Activated CD4-positive, alpha-beta T cell treated with anti-CD3 and anti-CD28 coated beads for 24 hours (primary cell): Measurements from ENCODE around the gene BNIP1.

Experiments
- DNase-seq, 2 donors: peaks; one replicate each; pipeline ENCODE4 v3.0.0-alpha.2; 2020; ENCODE audit warnings: low read depth in 2 of 2

The BNIP1 gene

GRCh38 chr5:173165177-173166016 lies 21.1 kb downstream of the BNIP1 start:
- DNase-seq = no peak

DNA sequence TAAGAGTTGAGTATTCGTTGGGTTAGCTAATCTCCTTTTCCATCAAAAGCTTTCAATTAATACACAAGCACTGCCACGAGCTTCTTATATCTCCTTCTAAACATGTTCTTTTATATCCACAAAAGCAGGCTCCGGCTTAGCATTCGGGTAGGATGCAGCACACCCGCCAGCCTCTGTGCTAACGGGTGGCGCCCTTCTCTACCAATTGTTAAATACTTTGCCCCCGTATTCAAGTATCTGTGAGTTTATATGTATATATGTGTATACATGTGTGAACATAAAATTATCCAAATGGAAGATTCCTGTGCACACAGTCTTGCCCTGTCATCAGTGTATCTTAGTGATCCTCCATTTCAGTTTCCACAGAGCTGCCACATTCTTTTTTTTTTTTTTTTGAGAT lies 27.8 kb downstream of the BNIP1 start:
- no peak for DNase-seq

DNA sequence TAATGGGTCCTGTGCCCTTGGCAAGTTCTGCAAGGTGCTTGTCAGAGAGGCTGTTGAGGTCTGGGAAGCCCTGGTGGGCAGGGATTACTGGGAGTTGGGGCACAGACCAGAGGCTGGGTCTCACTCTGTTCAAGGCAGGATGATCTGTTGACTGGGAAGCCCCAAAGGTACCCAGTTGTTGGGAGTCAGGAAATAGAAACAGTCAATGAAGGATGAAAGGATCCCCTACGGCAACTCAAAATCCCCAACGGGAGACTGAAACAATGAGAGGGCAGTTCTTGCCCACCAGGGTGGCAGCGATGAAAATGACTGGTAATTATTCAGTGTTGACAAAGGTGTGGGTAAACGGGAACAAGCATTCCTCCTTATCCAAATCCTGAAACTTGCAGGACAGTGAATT lies 31.2 kb downstream of the BNIP1 start:
- DNase-seq = no peak

DNA sequence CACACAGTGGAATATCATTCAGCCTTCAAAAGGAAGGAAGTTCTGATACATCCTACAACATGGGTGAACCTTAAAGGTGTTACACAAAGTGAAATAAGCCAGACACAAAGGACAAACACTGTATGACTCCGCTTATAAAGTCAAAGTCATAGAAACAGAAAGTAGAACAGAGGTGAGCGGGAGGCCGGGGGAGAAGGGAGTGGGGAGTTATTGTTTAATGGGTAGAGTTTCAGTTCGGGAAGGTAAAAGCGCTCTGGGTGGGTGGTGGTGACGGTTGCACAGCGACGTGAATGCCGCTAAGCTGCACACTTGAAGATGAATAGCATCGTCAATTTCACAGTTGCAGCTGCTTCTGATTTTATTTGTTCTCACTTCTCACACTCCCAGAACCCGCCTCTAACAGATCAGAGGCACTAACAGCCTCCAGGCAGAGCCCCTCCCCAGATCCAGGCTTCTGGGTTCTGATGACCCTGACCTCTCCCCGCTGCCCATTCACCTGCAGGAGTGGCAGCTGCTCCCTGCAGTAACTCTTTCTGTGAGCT lies 34.1 kb downstream of the BNIP1 start:
- DNase-seq = no peak

GRCh38 chr5:173180331-173180730 lies 36.0 kb downstream of the BNIP1 start:
- DNase-seq = no peak

- DNase-seq = no peak
Observed at GRCh38 chr5:173187054-173187743, 42.9 kb downstream of the BNIP1 start.

GRCh38 chr5:173188280-173188679 lies 43.9 kb downstream of the BNIP1 start:
- DNase-seq = no peak

DNA sequence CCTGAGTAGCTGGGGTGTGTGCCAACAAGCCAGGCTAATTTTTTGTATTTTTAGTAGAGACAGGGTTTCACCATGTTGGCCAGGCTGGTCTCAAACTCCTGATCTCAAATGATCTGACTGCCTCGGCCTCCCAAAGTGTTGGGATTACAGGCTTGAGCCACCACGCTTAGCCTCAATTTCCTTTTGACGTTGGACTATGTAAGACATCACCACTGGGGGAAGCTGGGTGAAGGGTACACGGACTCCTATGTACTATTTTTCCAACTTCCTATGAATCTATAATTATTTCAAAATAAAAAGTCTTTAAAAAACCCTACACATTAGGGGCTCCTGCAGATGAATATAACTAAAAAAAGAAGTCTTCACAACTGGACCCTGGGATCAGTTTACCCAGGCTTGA lies 46.7 kb downstream of the BNIP1 start:
- DNase-seq = no peak

GRCh38 chr5:173191561-173191960 lies 47.2 kb downstream of the BNIP1 start:
- DNase-seq = no peak

GRCh38 chr5:173192561-173192960 lies 48.2 kb downstream of the BNIP1 start:
- DNase-seq = no peak

- DNase-seq = no peak
Observed at GRCh38 chr5:173196133-173196952, 52.0 kb downstream of the BNIP1 start.

DNA sequence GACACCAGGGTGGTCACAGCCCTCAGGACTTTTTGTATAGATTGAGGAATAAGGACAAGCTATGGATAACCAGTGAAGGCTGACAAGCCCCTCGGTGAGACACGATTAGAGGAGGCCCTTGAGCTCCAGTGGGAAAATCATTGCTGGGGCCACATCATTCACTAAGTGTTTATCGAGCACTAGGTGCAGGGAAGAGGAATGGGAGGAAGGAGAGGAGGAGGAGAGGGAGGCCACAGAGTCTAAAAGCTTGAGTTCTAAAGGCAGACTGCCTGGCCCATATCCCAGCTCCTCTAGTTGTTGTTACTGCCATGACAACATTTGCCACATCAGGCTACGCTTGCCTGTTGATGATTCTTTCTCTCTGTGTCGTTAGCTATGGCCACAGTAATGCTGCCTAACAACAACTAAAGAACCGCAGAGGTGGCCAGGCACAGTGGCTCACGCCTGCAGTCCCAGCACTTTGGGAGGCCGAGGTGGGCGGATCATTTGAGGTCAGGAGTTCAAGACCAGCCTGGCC lies 53.1 kb downstream of the BNIP1 start:
- DNase-seq = no peak

GRCh38 chr5:173198049-173198448 lies 53.7 kb downstream of the BNIP1 start:
- no peak for DNase-seq

DNA sequence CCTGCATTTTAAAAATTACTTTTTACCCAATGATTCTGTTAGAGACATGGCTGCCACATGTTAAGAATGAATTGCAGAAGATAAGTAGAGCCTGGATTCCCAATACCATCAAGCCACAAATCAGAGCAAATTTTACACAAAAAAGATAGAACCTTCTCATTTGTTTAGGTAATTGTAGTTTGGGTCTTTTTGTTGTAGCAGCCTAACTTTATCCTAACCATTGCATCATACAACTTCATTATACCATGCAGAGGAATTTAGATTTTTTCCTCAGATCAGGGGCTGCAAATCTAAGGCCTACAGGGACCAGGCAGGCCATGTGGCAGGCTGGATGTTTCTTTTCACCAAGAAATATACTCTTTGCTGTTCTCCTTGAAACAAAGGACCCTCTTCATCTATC lies 56.0 kb downstream of the BNIP1 start:
- no peak for DNase-seq

GRCh38 chr5:173201636-173202265 lies 57.4 kb downstream of the BNIP1 start:
- no peak for DNase-seq

GRCh38 chr5:173202266-173202875 lies 58.0 kb downstream of the BNIP1 start:
- DNase-seq = no peak

GRCh38 chr5:173204185-173204979 lies 60.1 kb downstream of the BNIP1 start:
- DNase-seq = no peak

GRCh38 chr5:173205916-173206315 lies 61.6 kb downstream of the BNIP1 start:
- DNase-seq = no peak

DNA sequence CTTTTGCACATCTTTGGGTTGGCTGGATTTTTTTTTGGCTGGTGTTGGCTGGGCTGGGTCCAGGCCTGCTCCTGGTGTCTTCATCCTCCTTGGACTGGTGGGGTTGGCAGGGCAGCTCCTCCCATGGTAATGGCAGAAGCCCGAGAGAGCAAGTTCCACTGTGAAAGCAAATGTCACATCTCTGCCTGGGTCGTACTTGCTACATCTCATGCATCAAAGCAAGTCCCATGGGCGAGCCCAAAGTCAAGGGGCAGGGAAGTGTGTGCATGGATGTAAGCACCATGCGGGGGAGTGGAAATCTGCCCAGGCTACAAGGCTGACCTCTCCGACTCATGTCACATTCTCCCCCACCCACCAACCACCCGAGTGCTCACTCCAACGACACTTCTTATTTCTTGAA lies 64.0 kb downstream of the BNIP1 start:
- no peak for DNase-seq

- DNase-seq = no peak
Observed at GRCh38 chr5:173210877-173211276, 66.5 kb downstream of the BNIP1 start.
